Stimulated activated CD4-positive, alpha-beta T cell treated with anti-CD3 and anti-CD28 coated beads, Interleukin-4, amount 100 ng/mL, for 24 hours (primary cell): ENCODE results near the gene CDC42EP2.
A peak's percentile ranks its signal among the peaks of the same experiment; 100 is the strongest.

Experiments
- DNase-seq: peaks from one replicate; pipeline ENCODE4 v3.0.0-alpha.2; 2020

Gene CDC42EP2

GRCh38 chr11:65314501-65315203 lies at the start of gene CDC42EP2:
Gene CDC42EP2, plus strand, starts transcription at chr11:65314866. Its CDS starts 6,033 bp downstream, at chr11:65320899.
- DNase-seq = peak; percentile 70

- DNase-seq = peak; percentile 14
Observed at GRCh38 chr11:65266210-65266609, 48.5 kb upstream of the CDC42EP2 start.

- peak; percentile 16 for DNase-seq
Observed at GRCh38 chr11:65274735-65275682, 39.7 kb upstream of the CDC42EP2 start.

GRCh38 chr11:65275906-65276305 lies 38.8 kb upstream of the CDC42EP2 start:
- no peak for DNase-seq

- DNase-seq = no peak
Observed at GRCh38 chr11:65277631-65278277, 36.9 kb upstream of the CDC42EP2 start.

GRCh38 chr11:65278356-65278755 lies 36.3 kb upstream of the CDC42EP2 start:
- DNase-seq = no peak

GRCh38 chr11:65279279-65279678 lies 35.4 kb upstream of the CDC42EP2 start:
- no peak for DNase-seq

GRCh38 chr11:65279741-65280440 lies 34.8 kb upstream of the CDC42EP2 start:
- DNase-seq = peak; percentile 65

- DNase-seq = no peak
Observed at GRCh38 chr11:65280646-65281045, 34.0 kb upstream of the CDC42EP2 start.

- no peak for DNase-seq
Observed at GRCh38 chr11:65286686-65287085, 28.0 kb upstream of the CDC42EP2 start.

GRCh38 chr11:65287601-65288000 lies 27.1 kb upstream of the CDC42EP2 start:
- DNase-seq = no peak

- no peak for DNase-seq
Observed at GRCh38 chr11:65288706-65289536, 25.7 kb upstream of the CDC42EP2 start.

GRCh38 chr11:65290448-65291165 lies 24.1 kb upstream of the CDC42EP2 start:
- no peak for DNase-seq

- DNase-seq = no peak
Observed at GRCh38 chr11:65291613-65292012, 23.1 kb upstream of the CDC42EP2 start.

GRCh38 chr11:65292890-65293289 lies 21.8 kb upstream of the CDC42EP2 start:
- no peak for DNase-seq

- DNase-seq = no peak
Observed at GRCh38 chr11:65293909-65294381, 20.7 kb upstream of the CDC42EP2 start.

GRCh38 chr11:65295001-65295400 lies 19.7 kb upstream of the CDC42EP2 start:
- no peak for DNase-seq

GRCh38 chr11:65295571-65296341 lies 18.9 kb upstream of the CDC42EP2 start:
- DNase-seq = no peak

GRCh38 chr11:65297026-65297672 lies 17.5 kb upstream of the CDC42EP2 start:
- DNase-seq = no peak

- DNase-seq = no peak
Observed at GRCh38 chr11:65298131-65298535, 16.5 kb upstream of the CDC42EP2 start.
